K562 (cell line): Measurements from ENCODE around the gene PPP6R3. TPM values are rescaled to one million over a fixed set of nuclear protein-coding genes. Genes with fewer than 3 reads are reported as not detected.

Experiments used
- CBFA2T2 ChIP-seq: fragments of 450-650 bp; conservative IDR thresholded peaks from 2 replicates; pipeline ENCODE4 v1.6.1; 2017; ENCODE audit warnings: mild to moderate bottlenecking
- PML ChIP-seq: IDR thresholded peaks from 2 replicates; pipeline ENCODE4 v1.6.1; 2012; ENCODE audit warnings: low read length, inconsistent platforms
- polyA plus RNA-seq, 8 experiments: library from polyadenylated mRNA; depleted of rRNA in 4 of 8; stranded (reverse) in 5 of 8; unstranded in 3 of 8; fragments of >200 nt; fragmentation: Nextera tagmentation in 2 of 8; fragmentation: Illumina TruSeq in 1 of 8; extraction: Ambion mirVana in 2 of 8; extraction: Trizol in 1 of 8; gene quantifications; 2 replicates each; pipeline versions ENCODE4 v1.2.1 to v1.2.3, GENCODE V29; 2011 to 2014; ENCODE audit warnings: inconsistent platforms in 1 of 8, missing spikeins in 1 of 8
- total RNA-seq, 7 experiments: library from RNA; depleted of rRNA in 6 of 7; stranded (reverse); fragments of >200 nt in 6 of 7; fragmentation: Illumina TruSeq in 2 of 7; extraction: Trizol in 2 of 7; gene quantifications; 2 replicates each; pipeline versions ENCODE4 v1.2.1 to v1.2.3, GENCODE V29; 2011 to 2021; ENCODE audit warnings: low replicate concordance in 1 of 7
- TF ChIP-seq, protein P1 (sequence below), 3 experiments: fragments of 200-800 bp in 1 of 3; sonication (Bioruptor generic) in 1 of 3; sonication (generic) in 1 of 3; formaldehyde crosslinking in 1 of 3; IDR thresholded peaks; 2 replicates each; pipeline versions ENCODE4 v1.6.1 to v1.8.0; 2016 to 2022; ENCODE audit warnings: mild to moderate bottlenecking in 2 of 3, missing compliant biosample characterization in 2 of 3, missing genetic modification characterization in 2 of 3, missing genetic modification reagents in 1 of 3
- TF ChIP-seq, protein P2 (sequence below): fragments of 450-650 bp; formaldehyde crosslinking; IDR thresholded peaks from 2 replicates; pipeline ENCODE4 v1.4.0; 2020; ENCODE audit warnings: mild to moderate bottlenecking, mixed read lengths
- TF ChIP-seq, protein P3 (sequence below): sonication (generic); formaldehyde crosslinking; IDR thresholded peaks from 2 replicates; pipeline ENCODE4 v1.9.0; 2022; ENCODE audit warnings: mild to moderate bottlenecking, missing genetic modification reagents
- TF ChIP-seq, protein P4 (sequence below): fragments of 200-400 bp; formaldehyde crosslinking; IDR thresholded peaks from 2 replicates; pipeline ENCODE4 v1.6.1; 2017; ENCODE audit warnings: mild to moderate bottlenecking, low read depth, low read length, moderate library complexity

The PPP6R3 gene
- total and polyA plus RNA-seq, 9 of the 15 experiments (the other 6 are each of a cell fraction or from before 2014, with no cell fraction given) = 20.3 to 117 (median 80.6) TPM

- TF ChIP-seq, protein P1, sequence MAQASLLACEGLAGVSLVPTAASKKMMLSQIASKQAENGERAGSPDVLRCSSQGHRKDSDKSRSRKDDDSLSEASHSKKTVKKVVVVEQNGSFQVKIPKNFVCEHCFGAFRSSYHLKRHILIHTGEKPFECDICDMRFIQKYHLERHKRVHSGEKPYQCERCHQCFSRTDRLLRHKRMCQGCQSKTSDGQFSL (CRISPR knock-in tag; IDR thresholded peaks at IDR 0.05) = 0 out of 2 replicates have a peak, but pooled peaks have one; percentile 17
- TF ChIP-seq, protein P1 (tag; IDR thresholded peaks at IDR 0.05) = no peak
- TF ChIP-seq CBFA2T2 (peak; percentile 16; the same call in 1 of the 2 replicates), PML (no peak)
- TF ChIP-seq, protein P2, sequence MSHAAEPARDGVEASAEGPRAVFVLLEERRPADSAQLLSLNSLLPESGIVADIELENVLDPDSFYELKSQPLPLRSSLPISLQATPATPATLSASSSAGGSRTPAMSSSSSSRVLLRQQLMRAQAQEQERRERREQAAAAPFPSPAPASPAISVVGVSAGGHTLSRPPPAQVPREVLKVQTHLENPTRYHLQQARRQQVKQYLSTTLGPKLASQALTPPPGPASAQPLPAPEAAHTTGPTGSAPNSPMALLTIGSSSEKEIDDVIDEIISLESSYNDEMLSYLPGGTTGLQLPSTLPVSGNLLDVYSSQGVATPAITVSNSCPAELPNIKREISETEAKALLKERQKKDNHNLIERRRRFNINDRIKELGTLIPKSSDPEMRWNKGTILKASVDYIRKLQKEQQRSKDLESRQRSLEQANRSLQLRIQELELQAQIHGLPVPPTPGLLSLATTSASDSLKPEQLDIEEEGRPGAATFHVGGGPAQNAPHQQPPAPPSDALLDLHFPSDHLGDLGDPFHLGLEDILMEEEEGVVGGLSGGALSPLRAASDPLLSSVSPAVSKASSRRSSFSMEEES (CRISPR knock-in tag) = peak; percentile 85
- TF ChIP-seq, protein P3, sequence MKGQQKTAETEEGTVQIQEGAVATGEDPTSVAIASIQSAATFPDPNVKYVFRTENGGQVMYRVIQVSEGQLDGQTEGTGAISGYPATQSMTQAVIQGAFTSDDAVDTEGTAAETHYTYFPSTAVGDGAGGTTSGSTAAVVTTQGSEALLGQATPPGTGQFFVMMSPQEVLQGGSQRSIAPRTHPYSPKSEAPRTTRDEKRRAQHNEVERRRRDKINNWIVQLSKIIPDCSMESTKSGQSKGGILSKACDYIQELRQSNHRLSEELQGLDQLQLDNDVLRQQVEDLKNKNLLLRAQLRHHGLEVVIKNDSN = peak; percentile 32; the same call in 1 of the 2 replicates
- TF ChIP-seq, protein P4, sequence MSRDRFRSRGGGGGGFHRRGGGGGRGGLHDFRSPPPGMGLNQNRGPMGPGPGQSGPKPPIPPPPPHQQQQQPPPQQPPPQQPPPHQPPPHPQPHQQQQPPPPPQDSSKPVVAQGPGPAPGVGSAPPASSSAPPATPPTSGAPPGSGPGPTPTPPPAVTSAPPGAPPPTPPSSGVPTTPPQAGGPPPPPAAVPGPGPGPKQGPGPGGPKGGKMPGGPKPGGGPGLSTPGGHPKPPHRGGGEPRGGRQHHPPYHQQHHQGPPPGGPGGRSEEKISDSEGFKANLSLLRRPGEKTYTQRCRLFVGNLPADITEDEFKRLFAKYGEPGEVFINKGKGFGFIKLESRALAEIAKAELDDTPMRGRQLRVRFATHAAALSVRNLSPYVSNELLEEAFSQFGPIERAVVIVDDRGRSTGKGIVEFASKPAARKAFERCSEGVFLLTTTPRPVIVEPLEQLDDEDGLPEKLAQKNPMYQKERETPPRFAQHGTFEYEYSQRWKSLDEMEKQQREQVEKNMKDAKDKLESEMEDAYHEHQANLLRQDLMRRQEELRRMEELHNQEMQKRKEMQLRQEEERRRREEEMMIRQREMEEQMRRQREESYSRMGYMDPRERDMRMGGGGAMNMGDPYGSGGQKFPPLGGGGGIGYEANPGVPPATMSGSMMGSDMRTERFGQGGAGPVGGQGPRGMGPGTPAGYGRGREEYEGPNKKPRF = no peak
Measured at GRCh38 chr11:68470304-68470811, 9.8 kb downstream of the PPP6R3 start (continued).
